GM20000 (cell line): Measurements from ENCODE around the gene MZT2A.
"Not testable (repeated sequence)": the region's sequence is repeated elsewhere in the genome, so short reads cannot be mapped to it uniquely, and the experiment has no call there.

Experiments
- DNase-seq: peaks from one replicate; pipeline ENCODE4 v3.0.0; 2012; ENCODE audit warnings: low spot score
- CTCF ChIP-seq: IDR thresholded peaks from 2 replicates; pipeline ENCODE4 v1.5.1; 2012; ENCODE audit warnings: mild to moderate bottlenecking, control low read depth; ENCODE audit errors: extremely low read depth, missing control alignments

The MZT2A gene

GRCh38 chr2:131488306-131489205 is 3.6 kb downstream of the MZT2A start:
- DNase-seq, result no peak
- no peak for TF ChIP-seq CTCF

- not testable (repeated sequence) for DNase-seq
Observed at GRCh38 chr2:131486201-131486902, 5.8 kb downstream of the MZT2A start.

GRCh38 chr2:131484906-131485460 is 7.2 kb downstream of the MZT2A start:
- not testable (repeated sequence) for DNase-seq

GRCh38 chr2:131483981-131484820 is 8.0 kb downstream of the MZT2A start:
- not testable (repeated sequence) for DNase-seq

- not testable (repeated sequence) for DNase-seq
Observed at GRCh38 chr2:131482506-131483155, 9.6 kb downstream of the MZT2A start.

- not testable (repeated sequence) for DNase-seq
Observed at GRCh38 chr2:131480351-131480750, 11.8 kb downstream of the MZT2A start.

GRCh38 chr2:131478850-131479461 is 13.2 kb downstream of the MZT2A start:
- not testable (repeated sequence) for DNase-seq

- DNase-seq, result not testable (repeated sequence)
Observed at GRCh38 chr2:131478074-131478849, 13.9 kb downstream of the MZT2A start.

GRCh38 chr2:131477227-131477626 is 15.0 kb downstream of the MZT2A start:
- DNase-seq, result not testable (repeated sequence)

- not testable (repeated sequence) for DNase-seq
Observed at GRCh38 chr2:131476363-131476762, 15.8 kb downstream of the MZT2A start.

- TF ChIP-seq CTCF, result no peak
- DNase-seq, result no peak
Observed at GRCh38 chr2:131475831-131476230, 16.4 kb downstream of the MZT2A start, which contains the start of gene TUBA3D. Gene TUBA3D (plus strand): TSS chr2:131476119. CDS start chr2:131476200, 81 bp downstream.

GRCh38 chr2:131473266-131473665 is 18.9 kb downstream of the MZT2A start:
- DNase-seq, result not testable (repeated sequence)

- not testable (repeated sequence) for DNase-seq
Observed at GRCh38 chr2:131471624-131472023, 20.6 kb downstream of the MZT2A start.

- DNase-seq, result not testable (repeated sequence)
Observed at GRCh38 chr2:131470944-131471343, 21.3 kb downstream of the MZT2A start.

- DNase-seq, result not testable (repeated sequence)
Observed at GRCh38 chr2:131467722-131468121, 24.5 kb downstream of the MZT2A start.

GRCh38 chr2:131454914-131455313 is 37.3 kb downstream of the MZT2A start:
- DNase-seq, result not testable (repeated sequence)
